ENCODE results near the gene CDC20. TPM values are rescaled to one million over a fixed set of nuclear protein-coding genes. Genes with fewer than 3 reads are reported as not detected.

Gene CDC20
- total and polyA plus RNA-seq, 10 of the 15 experiments (the other 5 are each of a cell fraction or from before 2014, with no cell fraction given) = 36.3 to 347 (median 150) TPM

GRCh38 chr1:43351421-43352350, 7.1 kb upstream of the CDC20 start:
- intact Hi-C loops (cut with micrococcal nuclease; ENCODE audit: unreplicated experiment) (no loop called here), in situ Hi-C loops (cut with MboI) (no loop called here)
- CTCF ChIA-PET = no interaction called here
- no peak for TF ChIP-seq IKZF2 (IDR thresholded peaks at IDR 0.05)
- TF ChIP-seq TCF12 (IDR thresholded peaks at IDR 0.05; ENCODE audit: low read depth, low read length) = no peak
- TF ChIP-seq ZNF274 (IDR thresholded peaks at IDR 0.05; ENCODE audit: insufficient read depth, insufficient read length) = no peak
- no peak for TF ChIP-seq SKIL (IDR thresholded peaks at IDR 0.05; ENCODE audit: low read depth, poor library complexity, severe bottlenecking)
- TF ChIP-seq PAX5 (IDR thresholded peaks at IDR 0.05; ENCODE audit: borderline replicate concordance, low read depth, low read length) = no peak
- no peak for TF ChIP-seq SUPT20H (IDR thresholded peaks at IDR 0.05; ENCODE audit: borderline replicate concordance, control insufficient read depth, low read depth, low read length)
- Histone ChIP-seq H3K9ac (ENCODE audit: control insufficient read depth, insufficient read depth, low read length) (no peak overlapping the region), H3K27ac (ENCODE audit: control insufficient read depth, insufficient read depth) (no peak overlapping the region), H3K36me3 (ENCODE audit: control insufficient read depth in 2 of 2, insufficient read depth in 2 of 2, low read length in 1 of 2) (no peaks in the 10 kb centered on the region), H3K9me3 (replicated peaks; ENCODE audit: control insufficient read depth, insufficient read depth, low read length) (no peaks in the 10 kb centered on the region), H3K4me3 (no peak overlapping the region), H3K4me1 (ENCODE audit: control insufficient read depth, insufficient read depth, low read length) (no peaks in the 10 kb centered on the region), H3K79me2 (ENCODE audit: control insufficient read depth, insufficient read depth, low read length) (no peaks in the 10 kb centered on the region), H4K20me1 (ENCODE audit: control insufficient read depth, insufficient read depth) (no peaks in the 10 kb centered on the region), H2AFZ (ENCODE audit: control insufficient read depth, low read depth, low read length) (no peak overlapping the region), H3K27me3 (replicated peaks in 1 of 2; ENCODE audit: control insufficient read depth in 2 of 2, insufficient read depth in 2 of 2, low read length in 1 of 2) (no peaks in the 10 kb centered on the region), H3K4me2 (ENCODE audit: control insufficient read depth, insufficient read depth) (no peak overlapping the region)
- FAIRE-seq (no peak), DNase-seq (ENCODE audit: low read depth, low spot score) (no peak), ATAC-seq (no peak)
- BruUV-seq (replicated peaks) = no TSS peak
- POLR2A ChIA-PET = no interaction called here
- SMC1A ChIA-PET (ENCODE audit: uncharacterized antibody, unreplicated experiment) = no interaction called here
- WGBS (ENCODE audit: insufficient coverage, insufficient replicate concordance, low lambda C conversion rate, missing lambda C conversion rate) = 88% methylated on average over 10 of the region's 10 CpGs
- RAD21 ChIA-PET (ENCODE audit: unreplicated experiment) = no interaction called here

Measured in GM12878 (cell line).